GM21825 (cell line): ENCODE data around the gene AZGP1.
A peak's percentile ranks its signal among the peaks of the same experiment; 100 is the strongest.
"Not testable (repeated sequence)": the region's sequence is repeated elsewhere in the genome, so short reads cannot be mapped to it uniquely, and the experiment has no call there.

Experiments used
- ATAC-seq: cut with Tn5 transposase; IDR thresholded peaks from one replicate; pipeline ENCODE4 v1.9.1; 2021; ENCODE audit warnings: mild to moderate bottlenecking, moderate library complexity; ENCODE audit not compliant: unreplicated experiment

AZGP1 gene

DNA sequence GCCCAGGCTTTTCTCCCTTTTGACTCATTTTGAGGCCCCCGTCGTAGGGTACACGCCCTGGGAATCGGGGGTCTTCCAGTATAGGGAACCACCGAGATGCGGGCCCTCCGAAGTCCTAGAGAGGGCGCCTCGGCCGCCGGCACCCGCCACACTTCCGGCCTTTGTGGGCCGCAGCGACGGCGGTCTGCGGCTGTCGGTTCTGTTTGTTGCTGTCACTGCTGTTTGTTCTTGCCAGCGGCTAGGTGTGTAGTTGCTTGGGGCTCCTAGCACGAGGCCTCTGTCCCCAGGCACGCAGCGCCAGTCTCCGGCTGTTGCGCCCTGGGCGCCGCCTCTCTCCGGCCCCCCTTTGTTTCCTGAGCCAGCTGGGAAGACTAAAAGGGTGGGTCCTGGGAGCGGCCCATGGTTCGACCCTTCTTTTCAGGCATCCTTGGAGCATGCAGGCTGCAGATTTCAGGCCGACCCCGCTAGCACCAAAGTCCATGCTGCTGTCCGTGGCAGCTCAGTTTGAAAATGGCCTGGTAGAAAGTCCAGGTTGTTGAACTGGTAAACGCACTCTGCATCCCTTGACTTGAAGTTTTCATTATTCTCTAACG, 21.8 kb upstream of the AZGP1 start:
- no peak for ATAC-seq

DNA sequence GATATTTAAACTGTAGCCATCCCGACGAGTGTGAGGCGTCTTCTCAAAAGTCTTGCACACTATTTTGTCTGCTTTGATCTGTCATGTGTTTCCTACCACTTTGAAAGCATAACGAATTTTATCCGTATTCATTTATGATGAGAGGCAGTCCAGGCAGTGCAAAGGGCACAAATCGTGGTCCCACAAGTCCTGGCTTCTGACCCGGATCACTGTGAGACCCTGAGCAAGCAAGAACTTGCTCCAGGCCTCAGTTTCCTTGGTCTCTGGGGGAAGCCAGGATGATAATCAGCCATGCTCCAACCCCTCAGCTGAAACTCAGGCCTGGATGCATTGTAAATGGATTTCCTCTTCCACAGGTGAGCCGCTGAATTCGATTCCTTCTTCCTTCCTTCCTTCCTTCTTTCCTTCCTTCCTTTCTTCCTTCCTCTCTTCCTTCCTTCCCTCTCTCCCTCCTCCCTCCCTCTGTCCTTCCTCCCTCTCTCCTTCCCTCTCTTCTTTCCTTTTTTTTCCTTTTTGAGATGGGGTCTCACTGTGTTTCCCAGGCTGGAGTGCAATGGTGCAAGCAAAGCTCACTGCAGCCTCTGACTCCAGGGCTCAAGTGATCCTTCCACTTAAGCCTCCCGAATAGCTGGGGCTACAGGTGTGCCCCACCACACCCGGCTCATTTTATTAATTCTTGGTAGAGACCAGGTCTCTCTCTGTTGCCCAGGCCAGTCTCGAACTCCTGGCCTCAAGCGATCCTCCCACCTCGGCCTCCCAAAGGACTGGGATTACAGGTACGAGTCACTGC, 21.1 kb upstream of the AZGP1 start:
- no peak for ATAC-seq

- no peak for ATAC-seq
Observed at GRCh38 chr7:99994819-99995218, 19.0 kb upstream of the AZGP1 start.

GRCh38 chr7:99992330-99993038, 16.7 kb upstream of the AZGP1 start:
- ATAC-seq = no peak

- not testable (repeated sequence) for ATAC-seq
Observed at GRCh38 chr7:99991543-99991942, 15.7 kb upstream of the AZGP1 start.

DNA sequence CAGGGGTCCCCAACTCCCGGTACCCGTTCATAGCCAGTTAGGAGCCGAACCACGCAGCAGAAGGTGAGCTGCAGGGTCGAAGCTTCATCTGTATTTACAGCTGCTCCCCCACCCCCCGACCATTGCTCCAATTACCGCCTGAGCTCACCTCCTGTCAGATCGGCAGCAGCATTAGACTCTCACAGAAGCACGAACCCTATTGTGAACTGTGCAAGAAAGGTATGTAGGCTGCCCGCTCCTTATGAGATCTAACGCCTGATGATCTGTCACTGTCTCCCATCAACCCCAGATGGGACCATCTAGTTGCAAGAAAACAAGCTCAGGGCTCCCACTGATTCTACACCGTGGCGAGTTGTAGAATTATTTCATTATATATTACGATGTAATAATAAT, 14.6 kb upstream of the AZGP1 start:
- ATAC-seq = no peak

GRCh38 chr7:99987846-99988245, 12.0 kb upstream of the AZGP1 start:
- no peak for ATAC-seq

DNA sequence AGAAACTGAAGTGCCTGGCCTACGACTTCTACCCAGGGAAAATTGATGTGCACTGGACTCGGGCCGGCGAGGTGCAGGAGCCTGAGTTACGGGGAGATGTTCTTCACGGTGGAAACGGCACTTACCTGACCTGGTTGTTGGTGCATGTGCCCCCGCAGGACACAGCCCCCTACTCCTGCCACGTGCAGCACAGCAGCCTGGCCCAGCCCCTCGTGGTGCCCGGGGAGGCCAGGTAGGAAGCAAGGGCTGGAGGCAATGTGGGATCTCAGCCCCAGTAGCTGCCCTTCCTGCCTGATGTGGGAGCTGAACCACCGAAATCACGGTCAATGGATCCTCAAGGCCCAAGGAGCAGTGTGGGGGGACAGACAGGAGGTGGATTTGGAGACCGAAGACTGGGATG, 11.5 kb upstream of the AZGP1 start:
- ATAC-seq = not testable (repeated sequence)

DNA sequence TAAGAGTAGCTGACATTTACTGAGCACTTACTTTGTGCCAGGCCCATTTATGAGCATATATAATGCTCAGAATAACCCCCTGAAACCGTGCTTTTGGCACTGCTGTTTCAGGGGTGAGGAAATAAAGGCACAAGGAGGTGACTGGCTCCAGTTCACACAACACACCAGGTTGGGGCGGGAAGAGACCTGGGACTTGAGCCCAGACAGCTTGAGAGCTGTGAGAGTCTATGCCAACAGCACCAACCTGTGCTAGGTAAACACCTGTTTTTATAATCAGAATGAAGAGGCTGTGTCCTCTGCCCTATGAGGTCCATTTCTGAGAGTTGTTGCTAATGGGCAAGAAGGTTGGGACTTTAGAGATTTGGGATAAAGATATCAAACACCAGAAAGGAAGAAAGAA, 8.8 kb upstream of the AZGP1 start:
- no peak for ATAC-seq

DNA sequence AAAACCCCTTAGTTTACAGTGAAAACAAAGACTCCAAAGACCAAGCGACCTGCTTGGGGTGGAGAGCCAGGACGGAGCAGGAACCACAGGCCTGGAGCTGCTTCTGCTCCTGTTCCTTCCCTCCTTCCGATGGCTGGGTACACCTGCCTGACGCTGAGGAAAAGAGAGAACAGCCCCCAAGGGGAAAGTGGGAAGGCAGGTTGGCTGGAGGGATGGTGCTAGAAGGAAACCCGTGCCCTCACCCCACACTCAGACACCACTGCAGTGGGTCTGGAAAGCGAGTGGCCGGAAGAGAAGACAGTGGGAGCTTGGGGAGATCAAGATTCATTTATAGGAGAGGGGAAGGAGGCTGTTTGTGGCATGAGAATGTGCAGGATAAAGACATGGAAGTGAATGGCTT, 5.2 kb upstream of the AZGP1 start:
- not testable (repeated sequence) for ATAC-seq

DNA sequence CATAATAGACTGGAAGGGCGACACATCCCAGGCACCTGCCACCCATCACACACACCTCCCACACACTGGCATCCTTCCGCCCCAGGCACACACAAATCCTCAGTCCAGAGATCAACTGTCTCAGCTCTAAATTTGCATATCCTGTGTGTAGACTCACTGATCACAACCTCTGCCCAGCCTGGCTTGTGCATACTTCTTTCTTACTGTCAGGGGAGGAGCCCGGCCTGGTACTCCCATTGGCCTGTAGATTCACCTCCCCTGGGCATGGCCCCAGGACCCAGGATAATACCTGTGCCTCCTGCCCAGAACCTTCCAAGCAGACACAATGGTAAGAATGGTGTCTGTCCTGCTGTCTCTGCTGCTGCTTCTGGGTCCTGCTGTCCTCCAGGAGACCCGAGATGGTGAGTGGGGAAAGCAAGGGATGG, 4.6 kb upstream of the AZGP1 start:
- ATAC-seq = peak; percentile 74

GRCh38 chr7:99979814-99980225, 4.0 kb upstream of the AZGP1 start:
- peak; percentile 38 for ATAC-seq

- ATAC-seq = no peak
Observed at GRCh38 chr7:99976626-99977025, 795 bp upstream of the AZGP1 start.

DNA sequence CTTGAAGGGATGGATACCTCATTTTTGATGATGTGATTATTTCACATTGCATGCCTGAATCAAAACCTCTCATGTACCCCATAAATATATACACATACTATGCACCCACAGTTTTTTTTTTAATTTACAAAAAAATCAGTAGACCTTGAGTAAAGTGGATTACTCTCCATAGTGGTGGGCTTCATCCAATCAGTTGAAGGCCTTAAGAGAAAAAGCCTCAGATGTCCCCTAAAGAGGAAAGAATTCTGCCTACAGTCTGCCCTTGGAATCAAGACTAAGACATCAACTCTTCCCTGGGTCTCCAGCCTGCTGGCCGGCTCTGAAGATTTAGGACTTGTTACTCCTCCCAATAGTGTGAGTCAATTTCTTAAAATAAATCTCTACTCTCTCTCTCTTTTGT, 1.1 kb downstream of the AZGP1 start:
- no peak for ATAC-seq

DNA sequence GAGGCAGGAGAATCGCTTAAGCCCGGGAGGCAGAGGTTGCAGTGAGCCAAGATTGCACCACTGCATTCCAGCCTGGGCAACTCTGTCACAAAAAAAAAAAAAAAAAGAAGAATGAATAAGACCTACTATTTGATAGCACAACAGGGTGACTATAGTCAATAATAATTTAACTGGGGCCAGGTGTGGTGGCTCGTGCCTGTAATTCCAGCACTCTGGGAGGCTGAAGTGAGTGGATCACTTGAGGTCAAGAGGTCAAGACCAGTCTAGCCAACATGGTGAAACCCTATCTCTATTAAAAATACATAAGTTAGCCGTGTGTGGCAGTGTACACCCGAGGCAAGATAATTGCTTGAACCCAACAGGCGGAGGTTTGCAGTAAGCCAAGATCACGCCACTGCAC, 2.0 kb downstream of the AZGP1 start:
- ATAC-seq = not testable (repeated sequence)

GRCh38 chr7:99971242-99971641, 4.6 kb downstream of the AZGP1 start:
- no peak for ATAC-seq

- not testable (repeated sequence) for ATAC-seq
Observed at GRCh38 chr7:99969813-99970212, 6.0 kb downstream of the AZGP1 start.

GRCh38 chr7:99969298-99969697, 6.5 kb downstream of the AZGP1 start:
- no peak for ATAC-seq

- ATAC-seq = no peak
Observed at GRCh38 chr7:99958564-99959227, 17.1 kb downstream of the AZGP1 start.

DNA sequence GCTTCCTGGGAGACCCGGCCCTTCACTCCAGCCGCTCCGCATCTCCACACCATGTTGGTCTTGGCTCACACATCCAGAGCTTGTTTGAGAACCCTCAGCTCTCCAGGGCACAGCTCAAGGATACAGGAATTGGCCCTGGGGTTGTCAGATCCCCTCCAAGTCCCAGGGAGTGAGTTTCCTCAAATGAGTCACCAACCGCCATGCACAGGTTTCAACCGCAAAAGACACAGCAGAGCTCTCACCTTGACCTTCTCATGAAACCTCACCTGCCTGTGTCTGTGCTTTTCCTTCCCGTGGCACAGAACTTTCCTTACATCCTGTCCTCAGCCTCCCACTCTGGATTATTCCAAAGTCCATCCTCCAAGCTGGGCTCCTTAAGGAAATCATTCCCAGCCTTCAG, 20.6 kb downstream of the AZGP1 start:
- no peak for ATAC-seq

GRCh38 chr7:99954643-99955042, 21.2 kb downstream of the AZGP1 start:
- not testable (repeated sequence) for ATAC-seq
